Middle frontal gyrus (tissue), 1 donor: Measurements from ENCODE around the gene ERLIN1.

ENCODE experiments used
- DNase-seq: peaks from one replicate; pipeline ENCODE4 v3.0.0-alpha.2; 2015; ENCODE audit warnings: low spot score; ENCODE audit errors: extremely low spot score

Gene ERLIN1

DNA sequence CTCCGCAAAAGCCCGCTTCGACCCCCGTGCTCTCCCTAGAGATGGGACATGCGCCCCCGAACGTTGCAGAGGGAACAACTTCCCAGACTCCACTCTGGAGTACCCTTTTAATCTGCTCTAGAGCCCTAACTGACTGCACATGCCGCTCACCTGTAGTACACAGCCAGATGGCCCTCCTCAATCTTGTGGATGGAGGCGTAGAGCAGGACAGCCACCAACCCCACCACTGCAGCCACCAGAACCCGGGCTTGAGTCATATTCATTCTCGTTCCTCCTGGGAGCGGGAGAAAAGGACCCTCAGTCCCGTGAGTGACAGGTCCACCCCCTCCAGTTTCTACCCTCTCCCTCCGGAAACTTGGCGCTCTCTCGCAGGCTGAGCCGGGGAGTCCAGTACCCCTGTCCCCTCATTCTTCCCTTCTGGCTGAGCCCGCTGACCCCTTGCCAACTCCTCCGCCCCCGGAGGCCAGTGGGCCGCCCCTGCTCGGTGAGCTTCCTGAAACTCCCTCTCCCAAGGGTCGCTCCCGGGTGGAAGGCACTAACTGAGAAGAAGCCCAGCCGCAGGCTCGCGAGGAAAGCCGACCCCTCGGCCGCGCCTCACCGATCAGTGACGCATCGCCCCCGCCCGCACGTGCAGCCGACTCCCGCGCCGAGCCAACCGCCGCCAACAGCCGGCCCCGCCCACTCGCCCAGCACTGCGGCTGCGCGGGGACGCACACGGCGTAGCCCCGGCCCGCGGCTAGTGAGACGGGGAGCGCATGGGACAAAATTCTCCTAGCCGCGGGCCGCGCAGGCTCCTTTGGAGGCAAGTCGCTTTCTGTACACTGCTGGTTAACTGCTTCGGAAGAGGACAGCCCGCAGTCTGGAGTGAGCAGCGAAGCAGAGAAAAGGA lies at the start of gene ERLIN1:
Gene ERLIN1 (minus strand): TSS at position 666 of the 889 bp plus-strand sequence. CDS start 403 bp downstream, at position 263.
- peak; percentile 90 for DNase-seq

DNA sequence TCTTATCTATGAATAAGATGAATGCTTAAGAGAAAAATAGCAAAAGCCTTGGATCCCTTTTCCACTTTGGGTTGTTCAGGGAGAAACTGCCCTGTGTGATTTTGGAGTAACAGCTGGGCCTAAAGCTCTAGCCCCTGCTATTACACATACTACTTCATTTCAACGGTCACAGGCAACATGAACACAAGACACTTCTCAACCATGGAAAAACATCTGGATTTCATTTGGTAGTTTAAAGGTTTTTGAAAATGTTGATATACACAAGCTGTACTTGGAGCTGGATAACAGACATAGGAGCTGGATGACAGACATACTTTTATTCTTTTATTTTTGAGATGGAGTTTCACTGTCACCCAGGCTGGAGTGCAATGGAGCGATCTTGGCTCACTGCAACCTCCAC lies 46.3 kb upstream of the ERLIN1 start:
- no peak for DNase-seq

- no peak for DNase-seq
These were observed 44.1 kb upstream of the ERLIN1 start for GRCh38 chr10:100229819-100230422.

GRCh38 chr10:100223879-100224278 lies 38.0 kb upstream of the ERLIN1 start:
- DNase-seq, result no peak

DNA sequence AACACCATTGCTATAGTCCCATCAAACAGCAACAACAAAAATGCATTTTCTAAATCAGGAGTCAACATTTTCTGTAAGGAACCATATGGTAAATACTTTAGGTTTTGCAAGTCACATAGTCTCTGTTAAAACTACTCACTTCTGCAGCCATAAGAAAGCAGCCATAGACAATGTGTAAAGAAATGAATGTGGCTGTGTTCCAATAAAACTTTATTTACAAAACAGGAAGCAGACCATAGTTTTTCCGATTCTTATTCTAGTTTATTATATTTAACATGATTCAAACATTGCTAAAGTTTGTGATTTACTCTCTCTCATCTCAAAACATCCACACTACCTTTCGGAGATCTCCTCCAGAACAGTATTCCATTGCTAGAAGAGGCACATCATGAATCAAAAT lies 36.7 kb upstream of the ERLIN1 start:
- DNase-seq, result no peak

GRCh38 chr10:100216006-100216405 lies 30.2 kb upstream of the ERLIN1 start:
- no peak for DNase-seq

DNA sequence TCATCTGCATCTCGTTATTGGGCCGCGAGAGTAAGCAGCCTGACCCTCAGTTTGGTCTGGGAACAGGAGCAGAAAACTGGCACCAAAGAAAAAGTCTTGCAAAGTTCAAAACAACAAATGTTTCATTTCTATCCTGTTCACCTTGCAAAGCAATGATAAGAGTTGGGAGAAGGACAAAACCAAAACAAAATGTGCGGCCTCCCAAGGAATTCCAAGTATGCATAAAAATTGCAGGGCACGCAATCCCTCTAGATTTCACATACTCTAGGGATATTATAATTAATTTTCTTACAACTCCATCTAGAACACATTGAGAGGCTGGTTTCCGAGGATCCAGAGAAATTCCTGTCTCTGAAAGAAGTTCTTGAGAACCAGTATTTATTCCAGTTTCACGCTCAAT lies 23.5 kb upstream of the ERLIN1 start:
- no peak for DNase-seq

- no peak for DNase-seq
These were observed 22.4 kb upstream of the ERLIN1 start for GRCh38 chr10:100208276-100208675.

- no peak for DNase-seq
These were observed 18.5 kb upstream of the ERLIN1 start for GRCh38 chr10:100204370-100204769.

DNA sequence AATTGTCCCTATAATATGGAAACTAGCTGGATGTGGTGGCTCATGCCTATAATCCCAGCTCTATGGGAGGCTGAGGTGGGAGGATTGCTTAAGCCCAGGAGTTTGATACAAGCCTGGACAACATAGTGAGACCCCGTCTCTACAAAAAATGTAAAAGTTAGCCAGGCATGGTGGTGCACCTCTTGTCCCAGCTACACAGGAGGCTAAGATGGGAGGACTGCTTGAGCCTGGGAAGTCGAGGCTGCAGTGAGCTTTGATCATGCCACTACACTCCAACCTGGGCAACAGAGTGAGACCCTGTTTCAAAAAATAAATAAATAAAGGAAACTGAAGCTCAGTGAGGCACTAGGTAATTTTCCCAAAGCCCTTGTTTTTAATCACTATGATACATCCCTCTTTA lies 15.7 kb upstream of the ERLIN1 start:
- DNase-seq, result no peak

- no peak for DNase-seq
These were observed 8.9 kb upstream of the ERLIN1 start for GRCh38 chr10:100194711-100195110.

DNA sequence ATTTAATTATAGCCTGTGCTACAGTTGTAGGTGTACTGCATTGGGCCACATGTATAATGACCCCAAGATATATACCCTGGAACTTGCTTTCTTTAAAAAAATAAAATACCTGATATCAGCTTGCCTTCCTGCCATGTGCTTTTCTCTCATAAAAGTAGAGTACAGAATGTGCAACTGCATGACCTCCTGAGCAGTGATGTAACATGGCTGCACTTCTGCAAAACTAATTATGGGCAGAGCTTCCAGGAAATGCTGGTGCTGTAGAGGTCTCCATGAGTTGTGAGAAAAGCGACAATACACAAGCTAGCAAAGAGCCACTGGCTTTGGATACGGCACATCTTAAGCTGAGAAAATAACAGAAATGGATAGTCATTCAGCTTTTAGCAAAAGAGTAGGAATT lies 6.5 kb upstream of the ERLIN1 start:
- no peak for DNase-seq

DNA sequence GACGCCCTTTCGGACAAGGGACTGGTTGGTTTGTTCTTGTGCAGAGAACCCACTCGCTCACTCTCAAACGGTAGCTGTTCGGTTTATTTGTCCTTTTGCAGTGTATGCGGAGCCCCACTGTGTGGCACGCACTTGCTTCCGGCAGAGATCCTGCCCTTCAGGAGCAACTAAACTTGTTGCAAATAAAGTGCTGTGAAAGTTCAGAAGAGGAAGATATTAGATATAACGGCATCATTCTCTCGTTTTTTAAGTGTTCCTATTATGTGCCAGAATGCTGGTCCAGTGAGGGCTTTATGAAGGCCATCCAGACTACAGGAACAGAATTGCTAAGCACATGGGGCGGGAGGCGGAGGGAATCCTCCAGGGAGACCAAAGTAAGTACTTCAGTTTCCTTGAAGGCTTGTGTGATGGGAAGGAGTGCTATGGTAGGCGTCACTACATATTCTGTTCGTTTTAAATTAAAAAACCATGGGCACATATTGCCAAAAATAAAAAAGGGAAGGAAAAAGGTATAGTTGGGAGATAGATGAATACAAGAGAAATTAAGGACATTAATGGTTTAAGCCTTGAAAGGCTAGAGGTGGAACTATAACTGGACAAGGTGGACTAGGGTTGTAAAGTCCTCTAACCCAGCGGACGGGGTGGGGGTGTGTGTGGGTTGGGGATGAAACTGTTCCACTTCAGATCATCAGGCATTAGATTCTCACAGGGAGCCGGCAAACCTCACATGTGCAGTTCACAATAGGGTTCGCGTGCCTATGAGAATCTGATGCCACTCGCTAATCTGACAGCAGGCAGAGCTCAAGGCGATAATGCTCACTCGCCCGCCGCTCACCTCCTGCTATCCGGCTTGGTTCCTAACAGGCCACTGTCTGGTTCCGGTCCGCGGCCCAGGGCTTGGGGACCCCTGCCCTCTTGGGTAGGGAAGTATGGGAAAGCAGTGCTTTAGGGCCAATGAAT lies 704 bp upstream of the ERLIN1 start:
- no peak for DNase-seq

- no peak for DNase-seq
These were observed 989 bp downstream of the ERLIN1 start for GRCh38 chr10:100184840-100185239.

DNA sequence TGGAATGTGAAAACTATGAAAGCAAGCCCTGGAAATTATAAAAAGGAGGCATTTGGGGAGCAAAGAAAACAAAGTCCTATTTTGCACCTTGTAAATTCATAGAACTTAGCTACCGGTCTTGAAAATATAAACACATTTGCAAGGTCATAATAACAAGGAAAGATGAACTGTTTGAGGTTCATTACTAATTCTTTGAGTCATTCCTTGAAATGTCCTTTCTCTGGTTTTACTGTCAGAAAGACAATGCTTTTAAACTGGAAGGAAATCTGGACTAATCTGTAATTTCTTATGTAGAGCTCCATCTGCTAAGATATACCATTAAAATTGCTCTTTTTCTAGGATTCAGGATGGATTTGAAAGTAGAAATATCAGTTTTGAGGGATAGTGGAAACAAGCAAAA lies 1.4 kb downstream of the ERLIN1 start:
- DNase-seq, result no peak

DNA sequence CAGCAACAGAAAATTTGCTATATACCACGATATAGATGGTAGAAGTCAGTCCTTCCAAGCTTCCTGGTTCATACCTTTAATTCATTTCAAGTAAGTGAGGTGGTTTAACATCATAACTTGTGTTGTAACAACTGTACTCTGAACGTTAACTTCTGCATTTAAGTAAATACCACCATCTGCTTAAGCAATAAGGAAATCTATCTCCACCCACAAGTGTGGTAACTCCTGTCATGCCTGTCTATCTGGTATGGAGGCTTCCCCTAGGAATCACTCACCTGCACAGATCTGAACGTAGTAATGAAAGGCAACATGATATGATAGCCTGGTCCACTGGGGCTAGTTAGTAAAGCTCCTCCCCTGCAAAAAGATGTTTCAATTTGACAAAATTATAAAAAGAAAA lies 2.3 kb downstream of the ERLIN1 start:
- no peak for DNase-seq

GRCh38 chr10:100182908-100183307 lies 2.9 kb downstream of the ERLIN1 start:
- no peak for DNase-seq

- no peak for DNase-seq
These were observed 3.5 kb downstream of the ERLIN1 start for GRCh38 chr10:100182281-100182680.

GRCh38 chr10:100175875-100176274 lies 10.0 kb downstream of the ERLIN1 start:
- no peak for DNase-seq

- no peak for DNase-seq
These were observed 10.8 kb downstream of the ERLIN1 start for GRCh38 chr10:100174699-100175677.

GRCh38 chr10:100173035-100173434 lies 12.8 kb downstream of the ERLIN1 start:
- DNase-seq, result no peak
